HepG2 (cell line): Measurements from ENCODE around the gene RPS6KL1. TPM values are rescaled to one million over a fixed set of nuclear protein-coding genes. Genes with fewer than 3 reads are reported as not detected.

Experiments used
- ATAC-seq: fragments of 200-7000 bp; cut with Tn5 transposase; 3 replicates; pipeline ENCODE4 v1.9.1; 2020; ENCODE audit warnings: mild to moderate bottlenecking, moderate library complexity
- BruUV-seq: library from RNA; stranded (reverse); fragments of 400-500 nt; replicated peaks from 2 replicates; lab custom pipeline; 2021; lab: Mats Ljungman, UMichigan
- CTCF ChIA-PET: fragments of 300-600 bp; formaldehyde crosslinking; extraction: SDS; loops from one replicate; lab custom pipeline; 2021; ENCODE audit warnings: low total read pairs, inconsistent platforms, low intra/inter-chr PET ratio; lab: Yijun Ruan, JAX
- POLR2A ChIA-PET: fragments of 350-600 bp; sonication (Branson Sonifier 250); formaldehyde crosslinking; loops from one replicate; lab custom pipeline; 2020; ENCODE audit warnings: antibody characterized with exemption, inconsistent platforms; lab: Yijun Ruan, JAX
- DNase-seq: peaks from one replicate; pipeline ENCODE4 v3.0.0-alpha.2; 2015; ENCODE audit warnings: low spot score
- FAIRE-seq: peaks from 3 replicates; lab custom pipeline; 2011; peaks lifted over from hg19 to GRCh38; lab: Jason Lieb, UNC
- H2AFZ ChIP-seq: one replicate; pipeline ENCODE4 v1.6.1; 2011; ENCODE audit warnings: low read length, inconsistent platforms
- H3K27ac ChIP-seq: fragments of 300-600 bp; 3 replicates; pipeline ENCODE4 v1.8.0; 2011; ENCODE audit warnings: mixed run types, mild to moderate bottlenecking, mixed read lengths, low read length, inconsistent platforms; ENCODE audit not compliant: insufficient read depth; ENCODE audit errors: extremely low read length
- H3K27me3 ChIP-seq, 2 experiments: fragments of 200-600 bp in 1 of 2; 2 replicates in 1 of 2; 3 replicates in 1 of 2; pipeline versions ENCODE4 v1.6.0 to v1.8.0; 2011; ENCODE audit warnings: low read length in 2 of 2, mild to moderate bottlenecking in 2 of 2, moderate library complexity in 2 of 2, inconsistent platforms in 1 of 2; ENCODE audit not compliant: insufficient read depth in 2 of 2, control insufficient read depth in 1 of 2
- H3K36me3 ChIP-seq, 2 experiments: fragments of 200-600 bp in 1 of 2; replicated peaks in 1 of 2; 2 replicates in 1 of 2; 3 replicates in 1 of 2; pipeline versions ENCODE4 v1.5.1 to v1.8.0; 2011; ENCODE audit warnings: low read length in 2 of 2, inconsistent platforms in 1 of 2; ENCODE audit not compliant: insufficient read depth in 2 of 2, control insufficient read depth in 1 of 2
- H3K4me1 ChIP-seq: 2 replicates; pipeline ENCODE4 v1.5.1; 2012; ENCODE audit warnings: low read length, inconsistent platforms; ENCODE audit not compliant: insufficient read depth
- H3K4me2 ChIP-seq: 2 replicates; pipeline ENCODE4 v1.6.0; 2011; ENCODE audit warnings: low read depth, low read length, inconsistent platforms
- H3K4me3 ChIP-seq, 3 experiments: fragments of 200-600 bp in 1 of 3; sonication (generic), shearing (Covaris generic) in 1 of 3; replicated peaks in 1 of 3; 2 replicates each; pipeline ENCODE4 v1.5.1; 2011 to 2016; ENCODE audit warnings: low read length in 3 of 3, inconsistent platforms in 2 of 3, low read depth in 2 of 3, mild to moderate bottlenecking in 2 of 3, control low read depth in 1 of 3, mixed read lengths in 1 of 3; ENCODE audit not compliant: insufficient read depth in 1 of 3
- H3K79me2 ChIP-seq: one replicate; pipeline ENCODE4 v1.6.1; 2011; ENCODE audit warnings: low read length, inconsistent platforms; ENCODE audit not compliant: insufficient read depth
- H3K9ac ChIP-seq: 2 replicates; pipeline ENCODE4 v1.6.0; 2011; ENCODE audit warnings: mild to moderate bottlenecking, low read depth, low read length, inconsistent platforms; ENCODE audit not compliant: insufficient read depth
- H3K9me3 ChIP-seq: 2 replicates; pipeline ENCODE4 v1.5.1; 2012; ENCODE audit warnings: mild to moderate bottlenecking, low read length
- H4K20me1 ChIP-seq: 2 replicates; pipeline ENCODE4 v1.6.0; 2011; ENCODE audit warnings: inconsistent platforms, mild to moderate bottlenecking, low read length, moderate library complexity; ENCODE audit not compliant: insufficient read depth
- CCAR2 ChIP-seq: fragments of 200-400 bp; formaldehyde crosslinking; optimal IDR thresholded peaks from 2 replicates; pipeline ENCODE3; 2018; ENCODE audit warnings: low read depth, mild to moderate bottlenecking, low read length, moderate library complexity
- FOXA3 ChIP-seq: IDR thresholded peaks from 2 replicates; pipeline ENCODE4 v1.6.1; 2016; ENCODE audit warnings: missing genetic modification reagents, missing compliant biosample characterization
- FOXO4 ChIP-seq: sonication (generic); formaldehyde crosslinking; conservative IDR thresholded peaks from 2 replicates; pipeline ENCODE4 v1.8.1; 2023; ENCODE audit warnings: missing genetic modification reagents
- GMEB1 ChIP-seq: sonication (generic); formaldehyde crosslinking; IDR thresholded peaks from 2 replicates; pipeline ENCODE4 v1.5.1; 2020; ENCODE audit warnings: missing genetic modification reagents, mild to moderate bottlenecking, borderline replicate concordance
- IKZF4 ChIP-seq: sonication (generic); formaldehyde crosslinking; IDR thresholded peaks from 2 replicates; pipeline ENCODE4 v1.5.1; 2020; ENCODE audit warnings: borderline replicate concordance, mild to moderate bottlenecking, low read depth, missing genetic modification reagents; ENCODE audit errors: not compliant biosample characterization
- MLLT10 ChIP-seq: sonication (generic); formaldehyde crosslinking; IDR thresholded peaks from 2 replicates; pipeline ENCODE4 v1.4.0; 2020; ENCODE audit warnings: missing genetic modification reagents
- MTF1 ChIP-seq: sonication (generic); formaldehyde crosslinking; IDR thresholded peaks from 2 replicates; pipeline ENCODE4 v1.5.0; 2020; ENCODE audit warnings: missing genetic modification reagents
- NONO ChIP-seq, 2 experiments: fragments of 450-650 bp in 1 of 2; sonication (generic) in 1 of 2; formaldehyde crosslinking in 1 of 2; IDR thresholded peaks in 1 of 2; conservative IDR thresholded peaks in 1 of 2; 2 replicates each; pipeline versions ENCODE4 v1.6.1 to v1.8.0; 2017 to 2022; ENCODE audit warnings: mild to moderate bottlenecking in 1 of 2, missing genetic modification reagents in 1 of 2, moderate library complexity in 1 of 2
- SP5 ChIP-seq: IDR thresholded peaks from 2 replicates; pipeline ENCODE4 v1.6.1; 2016; ENCODE audit warnings: low read depth, borderline replicate concordance
- STAG1 ChIP-seq: sonication (generic); formaldehyde crosslinking; IDR thresholded peaks from 2 replicates; pipeline ENCODE4 v1.4.0; 2020; ENCODE audit warnings: missing genetic modification reagents
- ZBTB33 ChIP-seq: sonication (generic); formaldehyde crosslinking; IDR thresholded peaks from 2 replicates; pipeline ENCODE4 v1.4.0; 2020; ENCODE audit warnings: missing genetic modification reagents
- ZNF510 ChIP-seq: sonication (generic); formaldehyde crosslinking; IDR thresholded peaks from 2 replicates; pipeline ENCODE4 v1.4.0; 2020; ENCODE audit warnings: low read depth, mild to moderate bottlenecking, missing genetic modification reagents
- WGBS: methylation state at CpG from one replicate; pipeline ENCODE4 v1.1.6; 2017; ENCODE audit warnings: low lambda C conversion rate; 5-methylcytosine and 5-hydroxymethylcytosine counted together
- in situ Hi-C: cut with HindIII; loops from 2 replicates; pipeline ENCODE4 v1.10.0; 2017; ENCODE audit warnings: low pct_unique_long_range_greater_than_20kb; ENCODE audit not compliant: extremely low pct_ligation_motif_present
- intact Hi-C: fragments of 100-400 bp; cut with micrococcal nuclease; formaldehyde crosslinking; loops from one replicate; pipeline ENCODE4 v1.10.0; 2022; ENCODE audit not compliant: unreplicated experiment
- polyA plus RNA-seq, 8 experiments: library from polyadenylated mRNA; depleted of rRNA in 3 of 8; stranded (reverse) in 7 of 8; unstranded in 1 of 8; fragments of >200 nt; fragmentation: Illumina TruSeq in 4 of 8; extraction: Trizol in 4 of 8; gene quantifications; 2 replicates each; pipeline versions ENCODE4 v1.2.1 to v1.2.3, GENCODE V29; 2011 to 2016; ENCODE audit warnings: low read depth in 4 of 8, missing spikeins in 1 of 8, mixed read lengths in 1 of 8; ENCODE audit not compliant: insufficient read depth in 1 of 8
- total RNA-seq, 5 experiments: library from RNA; depleted of rRNA; stranded (reverse); fragments of >200 nt; fragmentation: Illumina TruSeq; extraction: Trizol; gene quantifications; 2 replicates each; pipeline ENCODE4 v1.2.3, GENCODE V29; 2016; ENCODE audit warnings: low read depth in 1 of 5

RPS6KL1 gene
- total and polyA plus RNA-seq, 2 of the 13 experiments (the other 11 are each of a cell fraction or from before 2014, with no cell fraction given): 6.5 to 11.5 TPM

- TF ChIP-seq GMEB1 (CRISPR knock-in tag): peak; percentile 42; the same call in 1 of the 2 replicates
- peak; percentile 85 for TF ChIP-seq FOXA3 (CRISPR knock-in tag)
Measured at GRCh38 chr14:74945852-74946658, 23.0 kb upstream of the RPS6KL1 start (continued).

- FAIRE-seq (no peak), DNase-seq (no peak), ATAC-seq (peak; percentile 51)
- Histone ChIP-seq H3K9ac (0 out of 2 replicates have a peak overlapping the region, but pooled peaks have one; percentile 12), H3K4me3 (no peak overlapping the region), H3K79me2 (no peaks in the 10 kb centered on the region), H3K4me1 (peaks cover 30% of the 10 kb centered on the region), H3K27ac (peak overlapping the region; percentile 66), H3K36me3 (peaks cover 14 to 46% of the 10 kb centered on the region in 2 experiments), H3K4me2 (no peak overlapping the region; the same call in 1 of the 2 replicates), H4K20me1 (no peaks in the 10 kb centered on the region; the same call in 1 of the 2 replicates), H2AFZ (no peak overlapping the region), H3K27me3 (no peaks in the 10 kb centered on the region), H3K9me3 (no peaks in the 10 kb centered on the region)
- WGBS: 51% methylated on average over 13 of the region's 17 CpGs
- intact Hi-C loops (no loop called here), in situ Hi-C loops (no loop called here)
- POLR2A ChIA-PET: interaction anchor here (0.7 to 2.5 kb wide), 9 partner anchors 9 to 143 kb away, joined by 3 to 9 read pairs (median 5); partner anchors contain the start of genes DLST, MLH3, PGF and RPS6KL1
- CTCF ChIA-PET: interaction anchor here (1.2 to 1.8 kb wide), 3 partner anchors 18 to 142 kb away, joined by 3 to 11 read pairs (median 8); no protein-coding TSS in a partner anchor
- no TSS peak for BruUV-seq
- TF ChIP-seq FOXO4: no peak
- no peak for TF ChIP-seq SP5 (CRISPR knock-in tag)
- TF ChIP-seq ZBTB33 (CRISPR knock-in tag): peak; percentile 91
- no peak for TF ChIP-seq IKZF4 (CRISPR knock-in tag)
- TF ChIP-seq MLLT10 (CRISPR knock-in tag): no peak
- TF ChIP-seq NONO (IDR thresholded peaks at IDR 0.05): no peak
- TF ChIP-seq NONO (CRISPR knock-in tag; conservative IDR thresholded peaks at IDR 0.05): no peak
- TF ChIP-seq CCAR2: no peak
- TF ChIP-seq ZNF510: no peak
- no peak for TF ChIP-seq MTF1
- peak; percentile 35; the same call in 1 of the 2 replicates for TF ChIP-seq STAG1 (CRISPR knock-in tag)
Measured at GRCh38 chr14:74945261-74945851, 22.3 kb upstream of the RPS6KL1 start.
